HG03439 (cell line): ENCODE data around the gene SLC3A2.
"Not testable (repeated sequence)": the region's sequence is repeated elsewhere in the genome, so short reads cannot be mapped to it uniquely, and the experiment has no call there.

Experiments
- ATAC-seq: cut with Tn5 transposase; IDR thresholded peaks from one replicate; pipeline ENCODE4 v1.9.1; 2021; ENCODE audit warnings: mild to moderate bottlenecking, moderate library complexity; ENCODE audit not compliant: unreplicated experiment

Gene SLC3A2

DNA sequence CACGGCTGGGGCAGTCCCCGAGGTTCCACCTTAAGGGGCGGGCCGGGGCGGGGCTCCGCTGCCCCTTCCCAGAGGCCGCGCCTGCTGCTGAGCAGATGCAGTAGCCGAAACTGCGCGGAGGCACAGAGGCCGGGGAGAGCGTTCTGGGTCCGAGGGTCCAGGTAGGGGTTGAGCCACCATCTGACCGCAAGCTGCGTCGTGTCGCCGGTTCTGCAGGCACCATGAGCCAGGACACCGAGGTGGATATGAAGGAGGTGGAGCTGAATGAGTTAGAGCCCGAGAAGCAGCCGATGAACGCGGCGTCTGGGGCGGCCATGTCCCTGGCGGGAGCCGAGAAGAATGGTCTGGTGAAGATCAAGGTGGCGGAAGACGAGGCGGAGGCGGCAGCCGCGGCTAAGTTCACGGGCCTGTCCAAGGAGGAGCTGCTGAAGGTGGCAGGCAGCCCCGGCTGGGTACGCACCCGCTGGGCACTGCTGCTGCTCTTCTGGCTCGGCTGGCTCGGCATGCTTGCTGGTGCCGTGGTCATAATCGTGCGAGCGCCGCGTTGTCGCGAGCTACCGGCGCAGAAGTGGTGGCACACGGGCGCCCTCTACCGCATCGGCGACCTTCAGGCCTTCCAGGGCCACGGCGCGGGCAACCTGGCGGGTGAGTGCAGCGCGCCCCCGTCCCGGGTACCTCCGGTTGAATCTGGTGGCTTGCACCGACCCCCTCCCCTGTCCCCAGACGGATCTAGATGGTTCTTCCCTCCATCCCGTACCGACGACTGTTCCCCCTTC is at the start of gene SLC3A2:
TSS of gene SLC3A2 (plus strand) at position 94 of the 776 bp plus-strand sequence. CDS start at position 222, 128 bp downstream.
- ATAC-seq = peak; percentile 74

DNA sequence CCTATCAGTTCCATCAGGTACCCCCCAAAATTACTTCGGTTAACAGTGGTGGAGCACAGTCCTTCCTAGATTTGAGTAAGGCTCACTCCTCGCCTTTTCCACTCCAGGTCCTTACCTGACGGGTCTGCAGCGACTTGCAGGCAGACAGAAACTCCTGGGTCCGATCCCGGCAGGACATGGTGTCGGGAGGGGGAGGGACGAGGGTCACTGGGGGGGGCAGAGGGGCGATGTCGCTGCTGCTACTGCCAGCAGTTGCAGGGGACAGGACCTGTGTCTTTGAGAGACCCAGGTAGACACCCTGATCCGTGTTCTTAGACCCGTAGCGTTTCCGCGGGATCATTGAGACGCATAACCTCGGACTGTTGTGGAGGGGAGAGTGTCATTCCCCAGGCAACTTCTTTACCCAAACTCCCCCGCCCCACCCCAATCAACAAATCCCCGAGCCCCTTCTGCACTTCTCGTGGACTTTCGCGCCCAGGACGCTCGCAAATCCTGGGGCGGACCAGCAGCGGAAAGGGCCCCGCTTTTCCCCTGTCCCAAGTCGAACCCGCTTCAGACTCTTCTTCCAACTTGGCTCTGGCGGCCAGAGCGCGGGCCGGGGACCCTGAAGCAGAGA is 49.7 kb upstream of the SLC3A2 start:
- ATAC-seq = no peak

GRCh38 chr11:62831520-62832335 is 49.0 kb upstream of the SLC3A2 start, which contains the start of gene STX5:
Gene STX5, minus strand, starts transcription at chr11:62832051. Its CDS starts 808 bp downstream, at chr11:62831243.
- ATAC-seq = peak; percentile 83

DNA sequence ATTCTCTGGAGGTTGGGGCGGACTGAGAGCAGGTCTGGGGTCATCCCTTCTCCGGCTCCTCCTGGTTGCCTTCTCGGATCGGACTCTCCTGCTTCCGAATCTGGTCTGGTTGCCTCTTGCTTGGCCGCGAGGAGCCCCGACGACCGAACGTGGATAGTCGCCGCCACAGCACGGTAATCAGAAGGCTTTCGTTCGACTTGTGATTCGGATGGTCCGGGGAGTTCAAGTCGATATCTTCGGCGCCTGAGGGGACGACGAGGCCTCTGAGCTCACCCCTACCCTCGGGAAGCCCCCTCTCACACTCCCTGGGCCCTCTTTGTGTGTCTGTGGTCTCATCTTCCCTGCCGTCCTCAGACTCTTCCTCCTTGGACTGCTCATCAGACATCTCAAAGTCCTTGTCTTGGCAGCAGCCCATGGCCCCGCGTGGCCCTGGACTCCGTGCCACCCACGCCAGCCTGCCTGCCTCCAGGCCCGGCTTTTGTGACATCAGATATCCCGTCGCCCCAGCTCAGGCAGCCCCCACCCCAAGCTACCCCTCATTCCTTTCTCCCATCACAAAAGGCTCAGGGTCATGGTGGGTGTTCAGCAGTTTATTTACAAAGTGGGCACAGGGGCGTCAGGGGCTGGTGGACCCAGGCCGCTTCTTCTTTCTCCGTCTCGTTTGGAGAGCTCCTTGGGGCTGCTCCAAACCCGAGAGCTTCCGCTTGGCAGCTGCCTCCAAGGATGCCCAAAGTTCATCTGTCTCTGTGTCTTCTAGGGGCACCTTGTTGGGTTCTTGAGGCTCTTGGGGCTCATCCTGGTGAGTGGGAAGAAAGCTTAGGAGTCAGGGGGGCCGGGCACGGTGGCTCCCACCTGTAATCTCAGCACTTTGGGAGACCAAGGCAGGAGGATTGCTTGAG is 48.1 kb upstream of the SLC3A2 start, which contains the start of gene TEX54:
TSS of gene TEX54 (minus strand) at position 506 of the 899 bp plus-strand sequence.
- ATAC-seq = peak; percentile 7

- ATAC-seq = no peak
Measured at GRCh38 chr11:62835336-62835735, 45.4 kb upstream of the SLC3A2 start.

DNA sequence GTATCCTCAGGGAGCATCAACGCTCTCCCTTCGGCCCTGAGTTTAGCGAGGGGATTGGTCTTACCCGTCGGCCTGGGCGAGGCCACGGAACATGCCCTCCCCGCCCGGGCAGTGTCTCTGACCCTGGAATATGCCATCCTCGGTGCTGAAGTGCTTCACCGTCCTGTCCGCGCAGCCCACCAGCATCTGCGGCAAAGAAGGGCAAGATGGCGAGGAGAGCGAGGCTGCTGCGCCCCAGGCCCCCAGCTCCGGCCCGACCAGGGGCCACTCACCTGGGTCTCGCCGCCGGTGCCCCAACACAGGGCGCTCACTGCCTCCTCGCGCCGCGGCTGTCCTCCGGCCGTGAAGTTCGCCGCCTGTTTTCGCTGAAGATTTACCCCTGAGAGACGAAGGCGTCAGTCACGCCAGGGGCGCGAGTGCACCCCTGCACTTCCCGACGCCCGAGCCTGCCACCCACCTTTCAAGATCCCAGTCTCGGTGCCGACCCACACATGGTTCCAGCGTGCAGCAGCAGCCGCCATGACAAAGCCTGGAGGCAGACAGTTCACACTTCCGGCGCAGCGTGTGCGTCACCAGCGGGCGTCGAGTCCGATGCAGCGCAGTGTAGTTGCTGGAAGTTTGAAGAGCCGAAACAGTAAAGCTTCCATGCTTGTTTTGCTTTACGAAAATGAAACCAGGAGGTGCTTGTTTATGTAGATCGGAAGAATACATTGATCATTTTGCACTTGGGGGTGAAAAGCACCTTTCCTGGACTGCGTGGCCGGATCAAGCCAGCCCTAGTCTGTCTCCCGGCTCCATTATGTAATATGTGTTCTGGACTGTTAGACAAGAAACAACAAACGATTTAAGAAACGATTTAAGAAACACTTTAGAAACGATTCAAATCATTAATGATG is 41.4 kb upstream of the SLC3A2 start, which contains the start of gene WDR74:
TSS of gene WDR74 (minus strand) at position 541 of the 896 bp plus-strand sequence. CDS start at position 521, 20 bp downstream.
- ATAC-seq = peak; percentile 47

- peak; percentile 8 for ATAC-seq
Measured at GRCh38 chr11:62840721-62841360, 39.9 kb upstream of the SLC3A2 start.

GRCh38 chr11:62841361-62842170 is 39.1 kb upstream of the SLC3A2 start:
- peak; percentile 60 for ATAC-seq

- no peak for ATAC-seq
Measured at GRCh38 chr11:62842171-62842741, 38.4 kb upstream of the SLC3A2 start.

DNA sequence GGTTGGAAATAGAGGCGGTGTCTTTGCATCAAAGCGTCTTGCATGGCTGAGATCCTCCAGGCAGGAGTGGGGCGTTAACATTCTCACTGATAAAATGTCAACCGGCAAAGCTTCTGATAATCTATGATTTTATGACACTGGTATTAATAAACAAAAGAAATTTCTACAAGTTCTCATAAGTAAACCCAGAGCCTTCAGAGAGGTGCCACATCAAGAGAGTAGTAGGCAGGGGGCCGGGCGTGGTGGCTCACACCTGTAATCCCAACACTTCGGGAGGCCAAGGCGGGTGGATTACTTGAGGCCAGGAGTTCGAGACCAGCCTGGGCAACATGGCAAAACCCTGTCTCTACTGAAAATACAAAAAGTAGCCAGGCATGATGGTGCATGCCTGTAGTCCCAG is 37.8 kb upstream of the SLC3A2 start:
- not testable (repeated sequence) for ATAC-seq

- no peak for ATAC-seq
Measured at GRCh38 chr11:62843466-62843865, 37.2 kb upstream of the SLC3A2 start.

DNA sequence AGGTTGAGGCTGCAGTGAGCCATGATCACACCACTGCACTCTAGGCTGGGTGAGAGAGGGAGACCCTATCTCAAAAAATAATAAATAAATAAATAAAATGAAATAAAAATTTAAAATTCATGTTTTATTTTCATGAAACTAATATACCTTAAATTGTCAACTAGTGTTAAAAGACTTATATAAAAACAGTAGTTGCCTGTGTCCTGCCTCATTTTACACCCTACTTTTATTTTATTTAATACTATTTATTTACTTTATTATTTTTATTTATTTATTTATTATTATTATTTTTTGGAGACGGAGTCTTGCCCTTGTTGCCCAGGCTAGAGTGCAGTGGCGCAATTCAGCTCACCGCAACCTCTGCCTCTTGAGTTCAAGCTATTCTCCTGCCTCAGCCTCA is 36.5 kb upstream of the SLC3A2 start:
- no peak for ATAC-seq

DNA sequence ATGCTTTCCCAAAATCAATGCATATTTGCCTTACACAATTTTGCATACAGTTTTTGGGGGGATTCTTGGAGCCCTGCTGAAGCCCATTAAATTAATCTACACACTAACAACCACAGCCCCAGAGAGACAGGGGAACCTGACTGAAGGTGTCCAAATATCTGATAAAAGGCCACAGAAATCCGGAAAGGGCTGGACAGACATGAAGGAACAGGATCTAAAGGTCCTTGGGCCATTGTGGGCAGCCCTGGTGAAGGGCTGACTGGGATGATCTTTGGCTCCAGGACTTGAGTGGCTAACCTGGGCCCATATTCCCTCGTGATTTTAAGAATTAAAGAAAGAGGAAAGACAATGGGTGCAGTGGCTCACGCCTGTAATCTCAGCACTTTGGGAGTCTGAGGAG is 34.5 kb upstream of the SLC3A2 start:
- ATAC-seq = no peak

GRCh38 chr11:62847767-62848314 is 32.9 kb upstream of the SLC3A2 start:
- ATAC-seq = no peak

- ATAC-seq = no peak
Measured at GRCh38 chr11:62850911-62851806, 29.5 kb upstream of the SLC3A2 start.
